HG03103 (cell line): ENCODE results near the gene ZDHHC11.
"Not testable (repeated sequence)": the region's sequence is repeated elsewhere in the genome, so short reads cannot be mapped to it uniquely, and the experiment has no call there.

ENCODE experiments used
- ATAC-seq: cut with Tn5 transposase; IDR thresholded peaks from one replicate; pipeline ENCODE4 v1.9.1; 2021; ENCODE audit warnings: low read depth; ENCODE audit not compliant: unreplicated experiment

ZDHHC11 gene

DNA sequence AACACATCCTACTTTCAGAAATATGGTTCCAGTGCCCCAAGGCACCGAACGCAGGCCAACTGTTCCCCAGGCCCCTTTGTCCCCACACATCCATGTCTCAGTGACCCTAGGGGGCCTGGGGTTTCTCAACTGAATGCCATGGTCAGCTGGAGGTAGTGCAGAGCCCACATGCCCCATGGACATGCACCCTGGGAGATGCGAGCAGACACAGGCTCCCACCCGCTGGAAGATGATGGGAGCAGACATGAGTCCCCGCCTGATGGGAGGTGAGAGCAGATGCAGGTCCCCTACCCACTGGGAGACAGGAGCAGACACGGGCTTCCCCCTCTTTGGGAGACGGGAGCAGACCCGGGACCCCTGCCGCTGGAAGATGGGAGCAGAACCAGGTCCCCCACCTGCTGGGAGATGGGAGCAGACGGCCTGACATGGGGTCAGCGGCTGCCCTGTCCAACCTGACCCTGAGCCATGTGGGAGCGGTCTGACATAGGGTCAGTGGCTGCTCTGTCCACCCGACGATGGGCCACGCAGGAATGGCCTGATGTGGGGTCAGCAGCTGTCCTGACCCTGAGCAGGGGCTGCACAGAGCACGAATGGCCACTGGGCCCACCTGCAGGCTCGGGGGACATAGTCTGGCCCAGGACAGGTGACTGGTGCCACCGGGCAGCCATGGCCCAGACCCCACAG lies 84.7 kb downstream of the ZDHHC11 start:
- ATAC-seq = no peak

DNA sequence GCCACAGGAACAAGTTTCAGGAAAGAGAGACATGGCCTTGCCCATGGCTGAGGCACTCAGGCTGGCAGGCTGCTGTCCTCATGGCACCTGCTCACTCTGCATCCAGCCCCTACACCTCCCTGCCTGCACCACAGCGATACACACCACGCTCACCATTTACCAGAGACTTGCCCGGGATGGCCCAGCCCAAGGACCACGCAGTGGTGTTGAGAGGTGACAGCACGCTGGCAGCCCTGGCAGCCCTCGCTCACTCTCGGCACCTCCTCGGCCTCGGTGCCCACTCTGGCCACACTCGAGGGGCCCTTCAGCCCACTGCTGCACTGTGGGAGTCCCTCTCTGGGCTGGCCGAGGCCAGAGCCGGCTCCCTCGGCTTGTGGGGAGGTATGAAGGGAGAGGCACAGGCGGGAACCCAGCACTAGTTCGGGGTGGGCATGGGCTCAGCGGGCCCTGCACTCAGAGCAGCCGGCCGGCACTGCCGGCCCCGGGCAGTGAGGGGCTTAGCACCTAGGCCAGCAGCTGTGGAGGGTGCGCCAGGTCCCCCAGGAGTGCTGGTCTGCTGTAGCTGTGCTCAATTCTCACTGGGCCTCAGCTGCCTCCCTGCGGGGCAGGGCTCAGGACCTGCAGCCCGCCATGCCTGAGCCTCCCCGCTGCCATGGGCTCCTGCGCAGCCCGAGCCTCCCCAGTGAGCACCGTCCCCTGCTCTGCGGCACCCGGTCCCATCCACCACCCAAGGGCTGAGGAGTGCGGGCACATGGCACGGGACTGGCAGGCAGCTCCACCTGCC lies 86.6 kb downstream of the ZDHHC11 start:
- ATAC-seq = no peak

DNA sequence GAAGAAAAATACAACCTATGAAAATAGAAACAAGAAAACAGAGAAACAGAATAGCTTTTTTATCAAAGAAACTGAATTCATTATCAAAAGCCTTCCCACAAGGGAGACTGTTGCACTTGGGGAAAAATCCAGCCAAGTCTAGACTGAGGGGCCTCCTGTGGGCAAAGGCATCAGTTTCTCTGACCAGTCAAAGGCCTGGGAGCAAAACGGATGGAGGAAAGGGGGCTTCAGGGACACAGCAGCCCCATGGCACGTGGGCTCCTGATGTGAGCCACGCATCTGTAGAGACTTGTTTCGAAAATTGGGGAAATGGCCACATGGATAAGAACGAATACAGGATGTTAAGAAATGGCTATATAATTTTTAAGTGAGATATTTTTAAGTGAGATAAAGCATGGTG lies 87.4 kb downstream of the ZDHHC11 start:
- ATAC-seq = no peak

DNA sequence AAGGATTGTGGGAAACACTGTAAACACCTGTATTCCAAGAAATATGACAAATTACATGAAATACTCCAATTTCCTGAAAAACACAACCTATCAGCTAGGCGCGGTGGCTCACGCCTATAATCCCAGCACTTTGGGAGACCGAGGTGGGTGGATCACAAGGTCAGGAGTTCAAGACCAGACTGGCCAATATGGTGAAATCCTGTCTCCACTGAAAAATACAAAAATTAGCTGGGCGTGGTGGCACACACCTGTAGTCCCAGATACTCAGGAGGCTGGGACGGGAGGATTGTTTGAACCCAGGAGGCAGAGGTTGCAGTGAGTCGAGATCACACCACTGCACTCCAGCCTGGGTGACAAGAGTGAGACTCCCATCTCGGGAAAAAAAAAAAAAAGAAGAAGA lies 87.8 kb downstream of the ZDHHC11 start:
- ATAC-seq = not testable (repeated sequence)

DNA sequence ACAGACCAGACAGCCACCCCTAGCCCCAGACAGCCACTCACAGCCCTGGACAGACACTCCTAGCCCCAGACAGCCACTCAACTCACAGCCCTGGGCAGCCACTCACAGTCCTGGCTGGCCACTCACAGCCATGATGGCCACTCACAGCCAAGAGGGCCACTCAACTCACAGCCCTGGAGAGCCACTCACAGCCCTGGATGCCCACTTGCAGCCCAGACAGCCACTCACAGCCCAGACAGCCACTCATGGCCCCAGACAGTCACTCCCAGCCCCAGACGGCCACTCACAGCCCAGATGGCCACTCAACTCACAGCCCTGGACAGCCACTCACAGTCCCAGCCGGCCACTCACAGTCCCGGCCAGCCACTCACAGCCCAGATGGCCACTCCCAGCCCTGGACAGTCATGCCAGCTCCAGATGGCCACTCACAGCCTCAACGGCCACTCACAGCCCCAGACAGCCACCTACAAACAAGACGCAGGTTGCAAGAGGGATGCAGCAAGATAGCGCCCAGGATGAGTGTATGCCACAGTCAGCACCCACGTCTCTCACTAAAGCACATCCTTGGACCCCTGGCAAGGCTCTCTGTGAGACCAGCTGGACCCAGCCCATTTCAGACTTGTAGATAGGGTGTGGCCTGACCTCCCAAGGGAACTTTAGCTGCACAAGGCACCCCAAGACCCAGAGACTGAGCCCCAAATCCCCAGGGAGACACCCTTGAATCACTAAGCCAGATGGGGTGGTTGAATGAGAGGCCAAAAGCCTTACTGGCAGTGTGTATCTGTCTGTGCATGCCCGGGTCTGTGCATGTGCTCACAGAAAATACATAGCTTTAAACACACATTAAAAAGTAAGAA lies 88.7 kb downstream of the ZDHHC11 start:
- no peak for ATAC-seq

DNA sequence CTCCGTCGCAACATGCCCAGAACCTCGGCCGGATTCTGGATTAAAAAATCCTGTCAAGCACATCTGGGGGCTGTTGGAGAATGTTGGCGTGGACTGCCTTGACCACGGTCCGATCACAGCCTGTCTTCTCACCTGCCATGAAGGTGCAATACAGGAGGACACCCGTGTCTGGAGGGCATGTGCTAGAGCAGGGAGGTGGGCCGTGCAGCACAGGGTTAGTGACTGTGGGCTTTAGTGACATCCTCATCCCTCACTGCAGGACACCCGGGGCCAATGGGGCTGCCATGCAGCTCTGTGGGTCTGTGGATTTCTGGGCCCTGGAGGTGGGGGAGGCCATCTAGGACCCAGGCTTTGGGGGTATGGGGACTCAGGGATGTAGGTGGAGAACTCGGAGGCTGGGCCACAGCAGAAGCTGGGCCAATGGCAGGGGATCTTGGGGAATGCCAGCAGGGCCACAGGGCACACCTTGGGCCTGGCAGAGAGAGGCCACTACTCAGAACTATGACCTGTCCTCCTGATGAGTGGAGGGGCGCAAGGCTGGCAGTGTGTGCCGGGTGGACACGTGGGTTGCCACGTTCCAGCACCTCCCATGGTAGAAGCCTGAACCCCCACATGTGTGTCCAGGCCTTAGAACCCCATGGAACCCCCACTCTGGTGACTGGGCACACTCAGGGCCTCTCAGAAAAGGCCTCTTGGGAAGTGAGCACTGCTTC lies 89.6 kb downstream of the ZDHHC11 start:
- no peak for ATAC-seq

DNA sequence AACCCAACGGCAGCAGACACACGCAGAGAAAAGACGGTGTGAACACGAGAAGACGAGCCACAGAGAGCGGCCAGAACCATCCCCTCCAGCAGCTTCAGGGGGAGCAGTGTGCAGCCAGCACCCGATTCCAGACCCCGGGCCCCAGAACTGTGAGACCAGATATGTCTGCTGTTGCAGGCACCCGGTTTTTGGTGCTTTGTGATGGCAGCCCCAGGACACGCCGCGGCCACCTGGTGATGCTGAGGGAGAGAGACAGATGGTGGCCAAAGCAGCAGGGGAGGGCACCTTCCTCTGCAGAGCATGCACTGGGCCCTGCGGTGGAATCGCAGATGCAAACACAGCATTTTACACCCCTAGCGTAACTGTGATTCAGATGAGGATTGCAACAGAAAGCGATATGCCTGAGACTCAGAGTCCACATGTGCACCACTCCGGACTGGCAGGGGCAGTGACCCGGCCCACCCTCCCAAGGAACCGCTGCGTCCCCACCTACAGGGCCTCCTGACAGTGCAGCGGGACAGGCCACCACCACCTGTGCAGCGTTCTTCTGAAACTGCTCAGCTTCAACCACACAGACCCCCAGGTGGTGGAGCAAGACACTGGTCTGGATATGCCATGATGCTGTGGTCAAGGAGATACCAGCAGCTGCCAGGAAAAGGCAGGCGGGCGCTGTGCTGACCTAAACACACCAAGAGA lies 90.3 kb downstream of the ZDHHC11 start:
- ATAC-seq = no peak

DNA sequence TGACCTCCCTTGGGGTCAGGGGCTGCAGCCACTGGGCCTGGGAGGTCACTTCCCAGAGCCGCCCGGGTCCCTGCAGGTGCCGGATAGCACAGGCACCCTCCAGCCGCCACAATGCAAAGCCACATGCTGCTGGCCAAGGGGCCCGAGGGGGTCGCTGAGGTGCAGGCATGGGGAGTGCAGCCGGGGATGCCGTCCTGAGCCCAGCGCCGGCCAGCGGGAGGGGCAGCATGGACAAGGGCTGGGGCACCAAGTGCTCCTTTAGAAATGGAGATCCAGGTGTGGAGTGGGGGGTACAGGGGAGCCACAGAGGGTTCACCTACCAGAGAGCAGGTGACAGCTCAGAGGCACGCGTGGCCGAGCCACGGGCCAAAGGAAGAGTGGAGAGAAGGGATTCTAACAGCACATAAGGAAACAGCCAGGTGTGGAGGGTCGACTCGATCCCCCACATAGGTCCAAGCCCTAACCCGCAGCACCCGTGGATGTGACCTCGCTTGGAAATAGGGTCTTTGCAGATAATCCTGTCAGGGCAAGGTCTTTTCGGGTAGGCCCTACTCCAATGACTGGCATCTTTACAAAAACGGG lies 90.9 kb downstream of the ZDHHC11 start:
- ATAC-seq = no peak

DNA sequence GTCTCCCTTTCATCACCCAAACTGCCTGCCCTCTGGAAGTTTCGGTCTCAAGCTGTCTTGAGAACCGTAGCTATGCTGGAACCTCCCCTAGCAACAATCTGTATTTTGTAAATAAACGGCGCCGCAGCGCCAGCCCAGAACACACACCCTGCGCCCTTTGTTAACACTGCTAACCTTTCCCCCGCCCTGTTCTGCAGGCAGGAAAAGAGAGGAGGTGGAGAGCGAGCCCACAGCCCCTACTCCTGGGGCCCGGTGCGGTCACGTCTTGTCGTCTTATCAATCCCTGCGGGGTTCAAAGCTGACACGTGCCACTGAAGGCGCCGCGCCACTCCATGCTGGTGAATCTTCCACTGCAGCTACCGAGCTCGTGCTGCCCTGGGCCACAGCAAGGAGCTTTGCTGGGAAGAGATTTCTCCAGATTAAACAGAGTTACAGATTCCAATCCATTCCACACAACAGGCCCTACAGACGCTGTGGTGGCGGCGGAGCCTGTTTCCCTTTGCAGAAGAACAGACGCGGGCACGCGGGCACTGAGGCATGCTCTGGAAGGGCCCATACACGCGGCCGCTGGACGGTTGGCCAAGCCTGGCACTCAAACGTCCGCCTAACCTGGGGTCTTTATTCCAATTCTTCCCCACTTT lies 91.6 kb downstream of the ZDHHC11 start:
- ATAC-seq = no peak

DNA sequence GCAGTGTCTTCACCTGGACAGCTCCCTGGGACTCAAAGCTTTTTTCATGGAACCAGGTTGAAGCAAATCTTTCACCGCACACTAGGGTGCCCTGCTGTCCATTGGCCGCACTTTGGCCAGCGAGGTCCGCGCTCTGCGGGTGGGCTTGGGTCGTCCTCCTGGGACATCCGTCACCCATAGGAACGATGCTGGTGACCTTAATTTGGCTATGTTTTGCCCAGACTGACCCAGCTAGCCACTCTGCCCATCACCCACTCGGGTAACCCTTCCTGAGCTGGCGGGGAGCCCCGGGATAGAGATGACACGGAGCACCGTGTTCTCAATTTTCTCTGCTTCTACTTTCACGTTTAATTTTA lies 92.1 kb downstream of the ZDHHC11 start:
- ATAC-seq = no peak

DNA sequence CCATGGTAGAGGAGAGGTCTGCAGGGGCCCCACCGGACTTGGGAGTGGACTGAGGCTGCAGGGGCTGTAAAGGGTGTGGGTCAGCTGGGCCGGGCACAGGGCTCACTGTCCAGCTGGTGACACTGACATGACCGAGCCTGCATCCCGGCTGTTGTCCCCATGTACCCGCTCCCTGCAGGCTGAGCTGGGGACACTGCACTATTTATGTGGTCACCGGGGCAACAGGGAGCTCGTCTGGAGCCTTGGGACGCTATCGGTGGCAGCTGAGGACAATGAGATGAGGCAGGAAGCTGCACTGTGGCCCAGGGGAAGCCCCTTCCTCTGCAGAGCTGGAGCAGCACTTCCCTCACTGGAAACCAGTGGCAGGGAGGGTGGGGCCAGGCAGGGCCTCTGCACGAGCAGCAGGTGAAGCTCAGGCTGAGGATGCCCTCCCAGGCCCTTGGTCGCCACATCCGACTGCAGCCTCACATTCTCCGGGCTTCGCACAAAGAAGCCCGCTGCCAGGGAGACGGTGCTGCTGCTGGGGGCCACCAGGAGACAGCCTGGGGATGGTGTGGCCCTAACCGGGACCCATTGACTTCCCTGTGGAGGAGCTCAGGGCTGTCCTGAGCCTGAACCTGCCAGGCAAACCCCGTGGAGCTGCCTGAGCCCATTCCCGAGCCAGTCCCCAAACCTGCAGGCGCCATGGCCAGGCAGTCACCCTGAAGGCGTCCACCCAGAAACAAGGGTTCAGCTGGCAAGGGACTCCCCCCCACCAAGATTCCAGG lies 92.7 kb downstream of the ZDHHC11 start:
- no peak for ATAC-seq

DNA sequence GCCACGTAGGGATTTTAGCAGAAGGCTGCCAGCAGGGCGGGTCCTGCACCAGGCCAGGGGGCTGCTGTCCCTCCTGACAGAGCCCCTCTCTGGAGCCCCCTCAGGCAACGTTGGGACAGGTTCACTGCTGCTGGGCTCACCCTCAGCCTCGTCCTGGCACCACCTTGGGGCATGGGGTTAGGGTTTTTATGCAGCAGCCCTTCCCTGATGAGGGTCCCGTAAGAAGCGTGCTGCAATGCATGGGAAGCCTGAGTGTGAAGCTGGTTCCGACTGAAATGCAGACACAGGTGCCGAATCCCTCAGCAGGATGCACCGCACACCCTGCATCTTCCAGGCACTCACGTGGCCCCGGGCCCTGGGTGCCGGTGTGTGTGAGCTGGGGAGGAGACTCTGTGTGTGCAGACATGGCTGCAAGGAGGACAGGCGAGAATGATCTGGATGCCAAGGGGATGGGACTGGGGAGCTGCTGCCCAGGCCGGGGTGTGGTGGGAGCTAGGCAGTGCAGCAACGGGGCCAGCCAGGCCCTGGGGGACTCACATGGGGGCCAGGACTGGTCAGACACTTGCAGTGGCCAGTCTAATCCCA lies 93.3 kb downstream of the ZDHHC11 start:
- ATAC-seq = no peak

DNA sequence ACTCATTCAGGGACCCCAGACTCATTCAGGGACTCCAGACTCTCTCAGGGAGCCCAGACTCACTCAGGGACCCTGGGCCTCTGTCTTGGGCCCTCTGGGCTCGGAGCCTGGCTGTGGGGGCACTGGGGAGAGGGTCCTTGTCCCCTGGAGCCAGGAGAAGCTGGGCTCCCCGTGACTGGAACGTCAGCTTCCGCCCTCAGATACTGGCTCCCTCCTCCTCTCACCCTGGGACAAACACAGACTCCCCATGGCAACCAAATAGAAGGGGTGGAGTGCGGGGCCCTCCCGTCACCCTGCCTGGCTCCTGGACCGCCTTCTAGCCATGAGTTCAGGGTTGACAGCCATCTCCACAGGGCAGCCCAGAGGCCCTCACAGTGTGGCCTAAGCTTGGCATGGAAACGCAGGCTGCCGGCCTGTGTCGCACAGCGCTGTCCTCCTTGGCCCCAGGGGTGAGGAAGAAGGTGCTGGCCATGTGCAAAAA lies 93.9 kb downstream of the ZDHHC11 start:
- ATAC-seq = no peak

DNA sequence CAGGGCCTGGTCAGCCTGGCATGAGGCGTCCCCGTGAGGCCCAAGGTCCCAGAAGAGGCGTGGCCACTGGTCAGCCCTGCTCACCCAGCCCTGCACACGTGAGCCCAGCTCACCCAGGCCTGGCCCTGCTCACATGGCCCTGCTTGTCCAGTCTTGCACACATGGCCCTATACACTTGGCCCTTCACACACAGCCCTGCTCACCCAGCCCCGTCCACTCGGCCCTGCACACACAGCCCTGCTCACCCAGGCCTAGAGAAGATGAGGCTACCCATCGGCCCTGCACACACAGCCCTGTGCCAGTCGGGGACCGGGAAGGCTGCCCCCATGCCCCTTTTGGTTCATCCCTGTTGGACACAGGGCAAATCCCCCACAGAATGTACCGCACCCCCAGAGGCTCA lies 94.6 kb downstream of the ZDHHC11 start:
- ATAC-seq = no peak

DNA sequence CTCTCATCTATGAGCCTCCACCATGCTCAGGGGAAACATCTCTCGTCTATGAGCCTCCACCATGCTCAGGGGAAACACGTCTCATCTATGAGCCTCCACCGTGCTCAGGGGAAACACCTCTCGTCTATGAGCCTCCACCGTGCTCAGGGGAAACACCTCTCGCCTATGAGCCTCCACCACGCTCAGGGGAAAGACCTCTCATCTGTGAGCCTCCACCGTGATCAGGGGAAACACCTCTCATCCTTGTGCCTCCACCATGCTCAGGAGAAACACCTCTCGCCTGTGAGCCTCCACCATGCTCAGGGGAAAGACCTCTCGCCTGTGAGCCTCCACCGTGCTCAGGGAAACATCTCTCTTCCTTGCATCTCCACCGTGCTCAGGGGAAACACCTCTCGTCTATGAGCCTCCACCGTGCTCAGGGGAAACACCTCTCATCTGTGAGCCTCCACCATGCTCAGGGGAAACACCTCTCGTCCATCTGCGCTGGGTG lies 96.6 kb downstream of the ZDHHC11 start:
- ATAC-seq = not testable (repeated sequence)

DNA sequence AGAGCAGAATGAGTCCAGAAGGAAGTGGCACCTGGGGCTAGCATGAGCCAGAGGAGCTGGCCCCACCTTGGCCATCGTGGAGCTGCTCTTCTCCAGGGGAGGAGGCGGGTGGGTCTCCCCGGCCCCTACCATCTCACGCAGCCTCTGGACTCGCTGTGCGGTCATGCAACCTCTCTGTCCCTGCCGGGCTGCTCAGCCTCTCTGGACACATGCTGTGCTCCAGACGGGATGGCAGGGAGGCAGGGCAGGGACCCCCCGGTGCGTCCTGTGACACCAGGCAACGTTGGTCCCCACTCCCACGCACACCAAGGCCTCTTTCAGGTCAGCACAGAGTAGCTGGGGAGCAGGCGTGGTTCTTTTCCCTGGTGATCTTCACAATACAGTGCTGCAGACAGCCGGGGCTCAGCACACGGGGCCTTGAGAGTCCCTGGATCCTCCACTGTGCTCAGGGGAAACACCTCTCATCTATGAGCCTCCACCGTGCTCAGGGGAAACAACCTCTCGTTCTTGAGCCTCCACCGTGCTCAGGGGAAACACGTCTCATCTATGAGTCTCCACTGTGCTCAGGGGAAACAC lies 97.1 kb downstream of the ZDHHC11 start:
- ATAC-seq = not testable (repeated sequence)

DNA sequence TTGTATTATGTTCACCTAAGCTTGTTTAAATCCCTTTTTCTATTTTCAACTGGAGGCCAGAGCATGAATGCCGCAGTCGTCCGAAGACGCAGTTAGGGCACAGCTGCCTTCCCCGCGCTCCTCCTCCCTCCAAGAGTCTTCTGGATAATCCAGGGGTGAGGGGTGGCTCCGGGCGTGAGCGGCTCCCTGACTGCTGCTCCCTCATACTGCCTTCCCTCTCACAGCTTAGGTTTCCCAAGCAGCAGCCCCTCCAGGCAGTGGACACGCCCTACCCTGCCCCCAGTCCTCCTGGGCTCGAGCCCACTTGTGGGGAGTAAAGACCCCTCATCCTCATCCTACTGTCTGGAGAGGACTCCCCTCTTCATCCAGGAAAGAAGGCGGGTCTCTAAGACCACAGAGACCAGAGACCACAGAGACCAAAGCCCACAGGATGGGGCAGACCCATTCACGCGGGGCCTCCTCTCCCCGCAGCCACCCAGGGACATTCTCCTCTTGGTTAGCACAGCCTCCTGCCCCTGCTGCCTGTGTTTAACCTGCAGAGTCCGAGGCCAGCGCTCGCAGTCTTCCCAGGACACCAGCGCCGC lies 98.2 kb downstream of the ZDHHC11 start:
- ATAC-seq = not testable (repeated sequence)
